Fibroblast of the aortic adventitia (primary cell): ENCODE data around the gene GNB1. TPM values are rescaled to one million over a fixed set of nuclear protein-coding genes. Genes with fewer than 3 reads are reported as not detected.

Experiments used
- DNase-seq: peaks from one replicate; pipeline ENCODE4 v3.0.0-alpha.2; 2010; ENCODE audit warnings: low read depth
- H3K4me3 ChIP-seq: 2 replicates; pipeline ENCODE4 v1.5.1; 2011; ENCODE audit warnings: low read depth, mild to moderate bottlenecking, control low read depth, low read length, moderate library complexity
- CTCF ChIP-seq: IDR thresholded peaks from 2 replicates; pipeline ENCODE4 v1.5.1; 2011; ENCODE audit warnings: mild to moderate bottlenecking, low read length, control low read depth, inconsistent platforms; ENCODE audit not compliant: insufficient read depth
- total RNA-seq: library from RNA; depleted of rRNA; stranded (reverse); fragments of >200 nt; gene quantifications from 2 replicates; pipeline ENCODE4 v1.2.3, GENCODE V29; 2012; ENCODE audit warnings: low replicate concordance

The GNB1 gene
- total RNA-seq, 1 donor, result 108 TPM

DNA sequence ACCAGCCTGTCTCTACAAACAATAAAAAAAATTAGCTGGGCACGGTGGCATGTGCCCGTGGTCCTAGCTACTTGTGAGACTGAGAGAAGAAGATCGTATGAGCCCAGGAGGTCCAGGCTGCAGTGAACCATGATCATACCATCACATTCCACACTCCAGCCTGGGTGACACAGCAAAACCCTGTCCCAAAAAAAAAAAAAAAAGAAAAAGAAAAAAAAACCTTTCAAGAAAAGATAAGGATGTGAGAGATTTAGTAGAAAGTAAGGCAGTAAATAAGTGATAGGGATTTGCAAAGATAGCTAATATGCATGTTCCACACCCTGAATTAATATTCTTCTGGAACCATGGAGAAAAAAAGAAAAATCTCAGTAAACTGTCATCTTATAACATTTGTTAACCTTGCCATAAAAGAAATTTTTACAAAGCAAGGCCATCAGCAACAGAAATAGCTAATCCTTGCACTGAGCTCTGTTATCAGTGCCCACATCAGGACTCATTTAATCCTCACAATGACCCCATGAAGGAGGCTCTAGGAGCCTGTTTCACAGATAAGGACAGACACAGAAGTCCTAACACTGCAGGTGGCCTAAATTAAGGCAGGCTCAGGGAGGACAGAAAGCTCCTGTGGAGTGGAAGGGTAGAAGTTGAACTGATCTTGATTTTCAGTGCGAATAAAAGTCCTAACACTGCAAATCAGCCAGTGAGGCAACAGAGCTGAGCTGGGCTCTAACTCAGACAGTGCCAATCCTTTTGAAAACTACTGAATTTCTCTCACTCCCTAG is 7.6 kb downstream of the GNB1 start:
- no peak for DNase-seq

GRCh38 chr1:1881727-1882126 is 9.2 kb downstream of the GNB1 start:
- no peak for DNase-seq

More for the DNA sequence above, 7.6 kb downstream of the GNB1 start:
- H3K4me3 ChIP-seq, result no peak overlapping the region
- no peak for TF ChIP-seq CTCF

DNA sequence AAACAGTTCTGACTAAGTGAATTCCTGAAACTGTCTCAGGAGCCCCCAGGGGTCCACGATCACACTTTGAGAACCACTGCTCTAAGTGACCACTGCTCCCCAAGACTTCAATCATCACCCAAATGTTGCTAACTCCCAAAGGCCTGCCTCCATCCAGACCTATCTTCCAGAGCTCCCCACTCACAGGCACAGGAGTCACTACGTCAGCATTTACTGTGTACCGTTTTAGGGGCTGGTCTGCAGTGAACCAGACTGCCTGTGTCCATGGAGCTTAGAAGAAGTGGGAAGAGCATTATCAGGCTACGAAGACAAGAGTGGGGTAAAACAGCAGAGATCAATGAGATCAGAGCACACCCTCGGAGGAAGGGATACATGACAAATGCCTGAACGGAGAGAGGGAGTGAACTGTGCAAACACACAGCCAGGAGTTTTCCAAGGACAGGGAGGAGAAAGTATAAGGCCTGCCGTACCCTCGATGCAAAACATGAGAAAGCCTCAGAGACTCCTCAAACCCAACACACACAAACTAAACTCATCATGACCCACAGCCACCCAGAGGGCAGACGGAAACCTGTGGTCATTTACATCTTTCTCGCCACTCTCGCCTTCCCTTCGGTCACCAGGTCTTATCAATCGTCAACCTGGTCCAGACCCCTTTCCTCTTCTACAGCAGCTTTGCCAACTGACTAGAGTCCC is 10.1 kb downstream of the GNB1 start:
- TF ChIP-seq CTCF, result no peak
- no peak for DNase-seq
- no peak overlapping the region for H3K4me3 ChIP-seq

More at GRCh38 chr1:1881727-1882126, 9.2 kb downstream of the GNB1 start:
- no peak for TF ChIP-seq CTCF
- H3K4me3 ChIP-seq, result no peak overlapping the region

- no peak for DNase-seq
- TF ChIP-seq CTCF, result no peak
- H3K4me3 ChIP-seq, result no peak overlapping the region
Observed at GRCh38 chr1:1879942-1880341, 10.9 kb downstream of the GNB1 start.

- DNase-seq, result no peak
- TF ChIP-seq CTCF, result no peak
- no peak overlapping the region for H3K4me3 ChIP-seq
Observed at GRCh38 chr1:1877865-1878436, 12.9 kb downstream of the GNB1 start.

- no peak for DNase-seq
- H3K4me3 ChIP-seq, result no peak overlapping the region
- TF ChIP-seq CTCF, result no peak
Observed at GRCh38 chr1:1876335-1876930, 14.5 kb downstream of the GNB1 start.
